NCI-H2171 treated with DMSO at 0.1 percent for 48 hours (cell line): Measurements from ENCODE around the gene MEX3C.

ENCODE experiments used
- DNase-seq: peaks from one replicate; lab custom pipeline; 2025; lab: John Stamatoyannopoulos, UW

Gene MEX3C

GRCh38 chr18:51191128-51191717, 6.3 kb downstream of the MEX3C start:
- no peak for DNase-seq

GRCh38 chr18:51190000-51190399, 7.5 kb downstream of the MEX3C start:
- DNase-seq = no peak

DNA sequence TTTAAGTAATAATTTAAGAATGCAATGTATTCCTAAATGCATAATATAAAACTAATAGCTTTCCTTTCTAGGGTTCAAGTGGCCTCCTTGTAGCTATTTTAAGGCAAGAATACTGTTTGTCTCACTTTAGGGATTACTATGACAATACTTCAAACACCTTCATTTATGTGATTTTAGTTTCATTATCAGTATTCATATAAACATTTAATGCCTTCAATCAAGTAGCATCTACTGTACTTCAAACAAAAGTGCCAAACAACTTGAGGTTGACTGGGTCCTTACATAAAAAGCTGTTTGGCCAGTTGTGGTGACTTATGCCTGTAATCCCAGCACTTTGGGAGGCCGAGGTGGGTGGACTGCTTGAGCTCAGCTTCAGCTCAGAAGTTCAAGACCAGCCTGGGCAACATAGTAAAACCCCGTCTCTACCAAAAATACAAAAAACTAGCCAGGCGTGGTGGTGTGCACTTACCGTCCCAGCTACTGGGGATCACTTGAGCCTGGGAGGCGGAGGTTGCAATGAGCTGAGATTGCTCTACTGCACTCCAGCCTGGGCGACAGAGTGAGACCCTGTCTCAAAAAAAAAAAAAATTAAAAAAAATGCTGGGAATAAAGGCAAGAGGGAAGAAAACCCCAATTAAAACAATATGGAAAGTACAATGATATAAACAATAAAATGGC, 9.3 kb downstream of the MEX3C start:
- DNase-seq = no peak

DNA sequence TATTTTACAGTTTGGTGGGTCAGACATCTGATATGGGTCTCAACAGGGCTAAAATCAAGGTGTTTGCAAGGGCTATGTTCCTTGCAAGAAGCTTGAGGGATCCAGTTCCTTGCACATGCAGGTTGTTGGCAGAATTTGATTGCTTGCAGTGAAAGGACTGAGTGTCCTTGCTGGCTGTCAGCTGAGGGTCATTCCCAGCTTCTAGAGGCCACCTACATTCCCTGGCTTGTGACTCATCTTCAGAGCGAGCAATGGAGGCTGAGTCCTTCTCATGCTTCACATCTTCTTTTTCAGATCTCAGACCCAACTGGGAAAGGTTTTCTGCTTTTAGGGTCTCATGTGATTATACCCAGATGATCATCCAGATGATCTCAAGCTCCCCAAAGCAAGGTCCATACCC, 12.4 kb downstream of the MEX3C start:
- DNase-seq = no peak

DNA sequence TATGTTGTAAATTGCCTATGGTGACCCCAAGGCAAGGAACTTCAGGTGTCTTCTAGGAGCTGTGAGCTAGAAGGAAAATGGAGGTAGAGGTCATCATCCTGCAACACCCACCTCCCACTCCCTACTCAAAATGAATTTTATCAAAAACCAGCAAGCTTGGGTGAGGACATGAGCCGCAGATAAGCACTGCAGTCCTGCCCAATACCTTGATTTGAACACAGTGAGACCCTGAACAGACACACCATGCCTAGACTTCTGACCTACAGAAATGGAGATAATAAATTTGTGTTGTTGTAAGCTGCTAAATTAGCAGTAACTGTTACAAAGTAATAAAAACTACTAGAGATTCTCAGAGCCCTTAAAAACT, 13.4 kb downstream of the MEX3C start:
- DNase-seq = no peak

- no peak for DNase-seq
These were observed 13.9 kb downstream of the MEX3C start for GRCh38 chr18:51183372-51184090.

DNA sequence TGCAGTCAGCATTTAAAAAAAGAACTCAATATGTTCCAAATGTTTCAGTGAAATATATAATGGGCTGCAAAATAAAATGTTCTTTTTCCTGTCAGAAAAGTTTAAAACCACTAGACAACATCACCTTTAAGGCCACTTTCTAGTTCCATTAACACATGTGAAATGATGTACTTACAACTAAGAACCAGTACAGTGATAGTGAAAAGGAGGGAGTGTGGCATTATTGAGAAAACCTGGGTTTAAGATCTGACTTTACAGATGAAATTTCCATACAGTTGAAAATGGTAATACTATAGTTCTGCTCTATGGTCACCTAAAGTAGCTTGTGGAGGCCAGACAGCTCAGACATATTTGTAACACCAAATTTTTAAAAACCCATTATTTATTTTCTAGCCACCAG, 14.7 kb downstream of the MEX3C start:
- DNase-seq = no peak

GRCh38 chr18:51171625-51172259, 25.7 kb downstream of the MEX3C start:
- no peak for DNase-seq

GRCh38 chr18:51171223-51171622, 26.3 kb downstream of the MEX3C start:
- no peak for DNase-seq

DNA sequence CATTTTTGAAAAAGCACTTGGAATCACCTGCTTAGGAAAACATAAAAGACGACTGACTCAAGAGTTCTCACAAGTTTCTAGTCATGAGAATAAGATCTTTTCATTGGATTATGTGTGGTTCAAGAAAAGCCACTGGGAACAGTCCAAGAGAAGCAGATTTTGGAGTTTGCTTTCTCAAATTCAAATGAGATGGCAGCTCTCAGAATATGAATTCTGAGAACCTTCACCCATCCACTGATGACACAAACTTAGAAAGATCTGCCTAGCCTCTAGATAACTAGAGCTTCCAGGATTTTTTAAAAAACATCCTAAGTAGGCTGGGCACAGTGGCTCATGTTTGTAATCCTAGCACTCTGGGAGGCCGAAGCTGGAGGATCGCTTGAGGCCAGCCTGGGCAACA, 26.8 kb downstream of the MEX3C start:
- DNase-seq = no peak

DNA sequence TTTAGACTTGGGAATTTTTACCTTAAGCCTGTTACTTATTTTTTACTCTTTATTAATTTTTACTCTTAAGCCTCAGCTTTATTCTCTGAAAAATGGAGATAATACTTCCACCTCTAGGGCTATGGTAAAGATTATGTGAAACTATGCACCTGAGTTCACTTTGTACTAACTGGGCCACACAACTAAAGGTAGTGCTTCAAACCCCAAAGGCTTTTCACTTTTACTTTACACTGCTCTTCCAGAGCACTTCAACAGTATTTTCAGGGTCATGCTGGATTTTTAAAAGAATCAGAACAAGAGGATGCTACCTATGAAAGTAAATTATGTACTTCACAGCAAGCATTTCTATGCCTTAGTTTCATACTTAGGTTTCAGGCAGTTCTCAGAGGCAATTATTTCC, 27.8 kb downstream of the MEX3C start:
- DNase-seq = no peak

GRCh38 chr18:51168960-51169662, 28.4 kb downstream of the MEX3C start:
- no peak for DNase-seq

DNA sequence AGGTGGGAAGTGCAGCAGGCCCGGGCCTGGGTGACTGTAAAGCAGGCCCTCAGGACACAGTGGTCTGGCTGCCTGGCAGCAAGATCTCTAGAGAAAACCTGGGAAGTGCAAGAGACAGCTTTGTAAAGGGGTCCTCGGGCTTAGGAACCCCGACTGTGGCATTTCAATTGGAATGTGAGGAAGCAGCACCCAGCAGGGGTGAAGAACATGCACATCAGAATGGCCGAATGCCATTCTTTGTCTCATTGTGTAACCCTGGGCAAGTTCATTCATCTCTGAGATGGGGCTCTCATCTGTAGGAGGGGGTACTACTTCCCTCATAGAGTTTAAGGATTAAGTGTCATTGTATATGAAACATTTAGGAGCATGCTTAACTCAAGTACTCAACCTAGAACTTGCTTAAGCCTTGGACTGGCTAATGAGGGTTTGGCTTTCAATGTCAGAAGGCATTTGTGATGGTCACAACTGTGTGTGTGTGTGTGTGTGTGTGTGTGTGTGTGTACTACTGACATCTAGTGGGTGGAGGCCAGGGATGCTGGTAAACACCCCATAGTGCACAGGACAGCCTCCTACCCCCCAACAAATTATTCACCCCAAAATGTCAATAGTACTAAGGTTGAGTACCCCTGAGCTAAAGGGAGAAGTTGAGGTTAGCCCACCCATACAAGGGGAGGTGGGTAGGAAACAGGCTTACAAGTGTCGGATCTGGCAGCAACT, 29.3 kb downstream of the MEX3C start:
- DNase-seq = no peak

GRCh38 chr18:51165296-51165695, 32.2 kb downstream of the MEX3C start:
- DNase-seq = no peak

- DNase-seq = no peak
These were observed 32.7 kb downstream of the MEX3C start for GRCh38 chr18:51164761-51165281.

GRCh38 chr18:51164342-51164741, 33.1 kb downstream of the MEX3C start:
- no peak for DNase-seq

- DNase-seq = no peak
These were observed 33.9 kb downstream of the MEX3C start for GRCh38 chr18:51163543-51163942.

DNA sequence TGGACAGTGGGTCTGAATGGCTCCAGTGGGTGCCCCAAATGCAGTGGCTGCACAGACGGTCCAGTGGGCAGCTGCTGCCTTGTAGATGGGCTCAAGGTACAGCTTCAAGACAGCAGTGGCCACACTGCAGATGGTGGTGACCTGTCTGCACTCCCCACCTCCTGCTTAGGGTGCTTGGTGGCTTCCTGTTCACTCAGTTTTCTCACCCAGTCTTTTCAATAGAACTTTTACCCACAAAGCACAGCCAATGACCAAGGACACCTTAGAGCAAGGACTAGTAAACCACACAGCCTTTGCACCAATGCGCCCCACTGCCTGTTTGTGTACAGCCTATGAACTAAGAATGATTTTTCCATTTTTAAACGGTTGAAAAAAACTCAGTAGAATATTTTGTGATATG, 34.9 kb downstream of the MEX3C start:
- no peak for DNase-seq

GRCh38 chr18:51160646-51161045, 36.8 kb downstream of the MEX3C start:
- DNase-seq = no peak

DNA sequence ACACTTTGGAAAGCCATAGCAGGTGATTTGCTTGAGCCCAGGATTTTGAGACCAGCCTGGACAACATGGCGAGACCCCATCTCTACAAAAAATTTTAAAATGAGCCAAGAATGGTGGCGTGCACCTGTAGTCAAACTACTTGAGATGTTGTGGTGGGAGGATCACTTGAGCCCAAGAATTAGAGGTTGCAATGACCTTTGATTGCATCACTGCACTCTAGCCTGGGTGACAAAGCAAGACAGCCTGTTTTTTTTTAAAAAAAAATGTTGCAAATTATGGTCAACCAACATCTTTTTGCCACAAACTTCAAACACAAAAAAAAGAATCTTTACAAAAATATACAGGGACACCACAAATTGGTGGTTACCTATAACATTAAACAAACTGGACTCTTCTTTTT, 40.3 kb downstream of the MEX3C start:
- DNase-seq = no peak

GRCh38 chr18:51154431-51155063, 42.9 kb downstream of the MEX3C start:
- no peak for DNase-seq
